NCI-H526 treated with DMSO at 0.1 percent for 48 hours (cell line): Measurements from ENCODE around the gene PRKCH.
A peak's percentile ranks its signal among the peaks of the same experiment; 100 is the strongest.

Source experiments
- DNase-seq: peaks from one replicate; lab custom pipeline; 2025; lab: John Stamatoyannopoulos, UW

Gene PRKCH

GRCh38 chr14:61430066-61430757 lies 108.8 kb downstream of the PRKCH start:
- DNase-seq = peak; percentile 80

GRCh38 chr14:61433169-61433568 lies 111.8 kb downstream of the PRKCH start:
- no peak for DNase-seq

- DNase-seq = no peak
Measured at GRCh38 chr14:61433828-61434227, 112.4 kb downstream of the PRKCH start.

- no peak for DNase-seq
Measured at GRCh38 chr14:61434311-61434710, 112.9 kb downstream of the PRKCH start.

GRCh38 chr14:61435563-61436337 lies 114.4 kb downstream of the PRKCH start:
- no peak for DNase-seq

GRCh38 chr14:61437381-61437780 lies 116.0 kb downstream of the PRKCH start:
- DNase-seq = no peak

- DNase-seq = no peak
Measured at GRCh38 chr14:61438036-61438435, 116.7 kb downstream of the PRKCH start.

- DNase-seq = no peak
Measured at GRCh38 chr14:61438497-61438859, 117.1 kb downstream of the PRKCH start.

- no peak for DNase-seq
Measured at GRCh38 chr14:61438860-61439765, 117.7 kb downstream of the PRKCH start.

- no peak for DNase-seq
Measured at GRCh38 chr14:61439779-61440418, 118.5 kb downstream of the PRKCH start.

GRCh38 chr14:61443481-61443880 lies 122.1 kb downstream of the PRKCH start:
- no peak for DNase-seq

GRCh38 chr14:61444215-61444768 lies 122.9 kb downstream of the PRKCH start:
- no peak for DNase-seq

GRCh38 chr14:61451491-61451890 lies 130.1 kb downstream of the PRKCH start:
- DNase-seq = no peak

- no peak for DNase-seq
Measured at GRCh38 chr14:61451891-61452400, 130.6 kb downstream of the PRKCH start.

- DNase-seq = no peak
Measured at GRCh38 chr14:61452452-61452851, 131.1 kb downstream of the PRKCH start.

GRCh38 chr14:61453103-61453767 lies 131.9 kb downstream of the PRKCH start:
- DNase-seq = no peak

- DNase-seq = no peak
Measured at GRCh38 chr14:61454545-61454944, 133.2 kb downstream of the PRKCH start.

- no peak for DNase-seq
Measured at GRCh38 chr14:61455351-61455750, 134.0 kb downstream of the PRKCH start.

- peak; percentile 46 for DNase-seq
Measured at GRCh38 chr14:61456720-61457119, 135.3 kb downstream of the PRKCH start.

GRCh38 chr14:61458766-61459165 lies 137.4 kb downstream of the PRKCH start:
- DNase-seq = no peak

GRCh38 chr14:61459229-61459628 lies 137.8 kb downstream of the PRKCH start:
- no peak for DNase-seq
